ENCODE measurements around the gene ALKBH4.
"Not testable (repeated sequence)": the region's sequence is repeated elsewhere in the genome, so short reads cannot be mapped to it uniquely, and the experiment has no call there.

Gene ALKBH4

GRCh38 chr7:102484317-102484716 lies 19.7 kb upstream of the ALKBH4 start:
- not testable (repeated sequence) for H3K27ac ChIP-seq (ENCODE audit: low read length); H3F3A ChIP-seq (ENCODE audit: insufficient read depth, low read length); H3K4me2 ChIP-seq (ENCODE audit: low read depth, low read length); DNase-seq; H3K9me2 ChIP-seq (replicated peaks; ENCODE audit: insufficient read depth, low read length); H3K4me3 ChIP-seq (ENCODE audit: low read length); H3K79me2 ChIP-seq (ENCODE audit: low read length); H2AFZ ChIP-seq (ENCODE audit: low read length); H4K20me1 ChIP-seq (ENCODE audit: insufficient read depth, low read length); H3K9ac ChIP-seq (ENCODE audit: low read length); H3K4me1 ChIP-seq (ENCODE audit: low read length); H3K9me3 ChIP-seq (replicated peaks; ENCODE audit: insufficient read depth, low read length); H3K27me3 ChIP-seq (replicated peaks; ENCODE audit: insufficient read depth, low read length); H3K36me3 ChIP-seq (replicated peaks; ENCODE audit: insufficient read depth, low read length)

GRCh38 chr7:102481962-102482361 lies 17.3 kb upstream of the ALKBH4 start:
- H3K27me3 ChIP-seq (replicated peaks; ENCODE audit: insufficient read depth, low read length); H3K4me2 ChIP-seq (ENCODE audit: low read depth, low read length); H3F3A ChIP-seq (ENCODE audit: insufficient read depth, low read length); H3K4me1 ChIP-seq (ENCODE audit: low read length); H3K4me3 ChIP-seq (ENCODE audit: low read length); H3K9ac ChIP-seq (ENCODE audit: low read length); H3K9me3 ChIP-seq (replicated peaks; ENCODE audit: insufficient read depth, low read length); H4K20me1 ChIP-seq (ENCODE audit: insufficient read depth, low read length); H3K79me2 ChIP-seq (ENCODE audit: low read length); H3K9me2 ChIP-seq (replicated peaks; ENCODE audit: insufficient read depth, low read length); DNase-seq; H3K36me3 ChIP-seq (replicated peaks; ENCODE audit: insufficient read depth, low read length); H2AFZ ChIP-seq (ENCODE audit: low read length); H3K27ac ChIP-seq (ENCODE audit: low read length): not testable (repeated sequence)

GRCh38 chr7:102479982-102480637 lies 15.4 kb upstream of the ALKBH4 start:
- not testable (repeated sequence) for DNase-seq; H3K4me2 ChIP-seq (ENCODE audit: low read depth, low read length); H4K20me1 ChIP-seq (ENCODE audit: insufficient read depth, low read length); H3K79me2 ChIP-seq (ENCODE audit: low read length); H3K4me1 ChIP-seq (ENCODE audit: low read length); H3K9me3 ChIP-seq (replicated peaks; ENCODE audit: insufficient read depth, low read length); H3K27ac ChIP-seq (ENCODE audit: low read length); H2AFZ ChIP-seq (ENCODE audit: low read length); H3K4me3 ChIP-seq (ENCODE audit: low read length); H3K9me2 ChIP-seq (replicated peaks; ENCODE audit: insufficient read depth, low read length); H3K27me3 ChIP-seq (replicated peaks; ENCODE audit: insufficient read depth, low read length); H3K9ac ChIP-seq (ENCODE audit: low read length); H3F3A ChIP-seq (ENCODE audit: insufficient read depth, low read length); H3K36me3 ChIP-seq (replicated peaks; ENCODE audit: insufficient read depth, low read length)
- TF ChIP-seq CTCF (IDR thresholded peaks at IDR 0.05; ENCODE audit: low read length), result peak; percentile 21

GRCh38 chr7:102479209-102479584 lies 14.5 kb upstream of the ALKBH4 start:
- H3K4me3 ChIP-seq (ENCODE audit: low read length); H3K27me3 ChIP-seq (replicated peaks; ENCODE audit: insufficient read depth, low read length); H4K20me1 ChIP-seq (ENCODE audit: insufficient read depth, low read length); DNase-seq; H3K9me3 ChIP-seq (replicated peaks; ENCODE audit: insufficient read depth, low read length); H3K4me1 ChIP-seq (ENCODE audit: low read length); H3F3A ChIP-seq (ENCODE audit: insufficient read depth, low read length); H3K9me2 ChIP-seq (replicated peaks; ENCODE audit: insufficient read depth, low read length); H3K4me2 ChIP-seq (ENCODE audit: low read depth, low read length); H3K36me3 ChIP-seq (replicated peaks; ENCODE audit: insufficient read depth, low read length); H3K9ac ChIP-seq (ENCODE audit: low read length); H2AFZ ChIP-seq (ENCODE audit: low read length); H3K79me2 ChIP-seq (ENCODE audit: low read length); H3K27ac ChIP-seq (ENCODE audit: low read length): not testable (repeated sequence)

- H3K9ac ChIP-seq (ENCODE audit: low read length); H3K27ac ChIP-seq (ENCODE audit: low read length); H3K4me2 ChIP-seq (ENCODE audit: low read depth, low read length); H3F3A ChIP-seq (ENCODE audit: insufficient read depth, low read length); H3K27me3 ChIP-seq (replicated peaks; ENCODE audit: insufficient read depth, low read length); H3K4me1 ChIP-seq (ENCODE audit: low read length); H3K36me3 ChIP-seq (replicated peaks; ENCODE audit: insufficient read depth, low read length); H4K20me1 ChIP-seq (ENCODE audit: insufficient read depth, low read length); H3K79me2 ChIP-seq (ENCODE audit: low read length); H2AFZ ChIP-seq (ENCODE audit: low read length); H3K4me3 ChIP-seq (ENCODE audit: low read length); H3K9me3 ChIP-seq (replicated peaks; ENCODE audit: insufficient read depth, low read length); H3K9me2 ChIP-seq (replicated peaks; ENCODE audit: insufficient read depth, low read length): not testable (repeated sequence)
- TF ChIP-seq CTCF (IDR thresholded peaks at IDR 0.05; ENCODE audit: low read length), result peak; percentile 7; the same call in 1 of the 2 replicates
- peak; percentile 86 for DNase-seq
Measured at GRCh38 chr7:102478314-102479208, 13.9 kb upstream of the ALKBH4 start, which contains the start of gene POLR2J. TSS of gene POLR2J (minus strand) at chr7:102478922. CDS start at chr7:102478860, 62 bp downstream.

GRCh38 chr7:102474736-102475435 lies 10.2 kb upstream of the ALKBH4 start:
- not testable (repeated sequence) for H3K36me3 ChIP-seq (replicated peaks; ENCODE audit: insufficient read depth, low read length); H3K9me2 ChIP-seq (replicated peaks; ENCODE audit: insufficient read depth, low read length); H3K9ac ChIP-seq (ENCODE audit: low read length); H3K27me3 ChIP-seq (replicated peaks; ENCODE audit: insufficient read depth, low read length); H3K4me3 ChIP-seq (ENCODE audit: low read length); H3F3A ChIP-seq (ENCODE audit: insufficient read depth, low read length); H3K9me3 ChIP-seq (replicated peaks; ENCODE audit: insufficient read depth, low read length); H3K27ac ChIP-seq (ENCODE audit: low read length); DNase-seq; H4K20me1 ChIP-seq (ENCODE audit: insufficient read depth, low read length); H2AFZ ChIP-seq (ENCODE audit: low read length); H3K4me1 ChIP-seq (ENCODE audit: low read length); H3K4me2 ChIP-seq (ENCODE audit: low read depth, low read length)
- peaks cover 21% of the 10 kb centered on the region for H3K79me2 ChIP-seq (ENCODE audit: low read length)

Data from MM.1S (cell line).